ENCODE data around the gene FPGS.
"Not testable (repeated sequence)": the region's sequence is repeated elsewhere in the genome, so short reads cannot be mapped to it uniquely, and the experiment has no call there.

Gene FPGS

GRCh38 chr9:127802576-127803443 is at the start of gene FPGS:
Gene FPGS, plus strand, starts transcription at chr9:127802882. Its CDS starts 43 bp downstream, at chr9:127802925.
- peak; percentile 73 for DNase-seq

GRCh38 chr9:127753148-127753547 is 49.5 kb upstream of the FPGS start:
- DNase-seq = no peak

- no peak for DNase-seq
These were observed 49.1 kb upstream of the FPGS start for GRCh38 chr9:127753622-127754021.

GRCh38 chr9:127754099-127755060 is 48.3 kb upstream of the FPGS start:
- peak; percentile 30 for DNase-seq

GRCh38 chr9:127755061-127756060 is 47.3 kb upstream of the FPGS start:
- no peak for DNase-seq

- DNase-seq = no peak
These were observed 46.4 kb upstream of the FPGS start for GRCh38 chr9:127756233-127756632.

- not testable (repeated sequence) for DNase-seq
These were observed 45.9 kb upstream of the FPGS start for GRCh38 chr9:127756776-127757175.

GRCh38 chr9:127758843-127759242 is 43.8 kb upstream of the FPGS start:
- no peak for DNase-seq

- no peak for DNase-seq
These were observed 41.6 kb upstream of the FPGS start for GRCh38 chr9:127761061-127761460.

GRCh38 chr9:127761491-127761956 is 41.2 kb upstream of the FPGS start:
- no peak for DNase-seq

GRCh38 chr9:127762111-127762676 is 40.5 kb upstream of the FPGS start:
- no peak for DNase-seq

- no peak for DNase-seq
These were observed 38.7 kb upstream of the FPGS start for GRCh38 chr9:127763918-127764384.

GRCh38 chr9:127765418-127765817 is 37.3 kb upstream of the FPGS start:
- DNase-seq = no peak

GRCh38 chr9:127767410-127767809 is 35.3 kb upstream of the FPGS start:
- no peak for DNase-seq

GRCh38 chr9:127767909-127768331 is 34.8 kb upstream of the FPGS start:
- DNase-seq = no peak

- no peak for DNase-seq
These were observed 34.0 kb upstream of the FPGS start for GRCh38 chr9:127768698-127769097.

- no peak for DNase-seq
These were observed 33.6 kb upstream of the FPGS start for GRCh38 chr9:127769101-127769500.

GRCh38 chr9:127769929-127770582 is 32.6 kb upstream of the FPGS start:
- DNase-seq = no peak

GRCh38 chr9:127770583-127770904 is 32.1 kb upstream of the FPGS start:
- no peak for DNase-seq

- peak; percentile 93 for DNase-seq
These were observed 31.6 kb upstream of the FPGS start for GRCh38 chr9:127770905-127771569.

Data from NCI-H1105 treated with DMSO at 0.1 percent for 48 hours (cell line).